ENCODE data around the gene KATNAL2. TPM values are rescaled to one million over a fixed set of nuclear protein-coding genes. Genes with fewer than 3 reads are reported as not detected.

KATNAL2 gene
- total RNA-seq, 1 experiment from 2014 or later, result 9.0 TPM

DNA sequence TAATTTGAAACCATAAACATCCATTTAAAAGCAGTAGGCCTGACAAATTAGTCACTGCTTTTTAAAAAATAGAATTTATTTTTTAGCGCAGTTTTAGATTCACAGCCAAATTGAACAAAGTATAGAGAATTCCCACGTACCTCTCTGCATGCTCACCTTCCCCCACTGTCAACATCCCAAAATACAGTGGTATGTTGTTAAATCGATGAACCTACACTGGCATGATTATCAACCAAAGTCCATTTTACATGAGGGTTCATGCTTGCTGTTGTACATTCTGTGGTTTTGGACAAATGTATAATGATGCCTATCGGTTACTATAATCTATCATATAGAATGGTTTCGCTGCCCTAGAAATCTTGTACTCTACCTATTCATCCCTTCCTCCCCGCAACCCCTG, 123.6 kb downstream of the KATNAL2 start:
- H3K9me3 ChIP-seq (ENCODE audit: insufficient read depth, low read depth), result no peaks in the 10 kb centered on the region
- H3K9me2 ChIP-seq (ENCODE audit: insufficient read depth), result no peaks in the 10 kb centered on the region
- no peaks in the 10 kb centered on the region; the same call in 1 of the 2 replicates for H3K27me3 ChIP-seq (ENCODE audit: insufficient read depth, low read depth)
- no peaks in the 10 kb centered on the region for H4K20me1 ChIP-seq (ENCODE audit: insufficient read depth)
- intact Hi-C loops (cut with micrococcal nuclease; ENCODE audit: unreplicated experiment), result no loop called here
- ChIA-PET POLR2A (ENCODE audit: unreplicated experiment) (no interaction called here), CTCF (no interaction called here)
- H2AFZ ChIP-seq, result no peak overlapping the region
- H3K27ac ChIP-seq, result no peak overlapping the region
- H3K4me2 ChIP-seq, result no peak overlapping the region
- H3K4me3 ChIP-seq, result no peak overlapping the region
- H3F3A ChIP-seq (ENCODE audit: insufficient read depth, low read depth), result no peaks in the 10 kb centered on the region
- no peaks in the 10 kb centered on the region for H3K4me1 ChIP-seq (replicated peaks; ENCODE audit: insufficient read depth)
- TF ChIP-seq CTCF (conservative IDR thresholded peaks at IDR 0.05) (no peak), EZH2 (IDR thresholded peaks at IDR 0.05; ENCODE audit: low read depth) (no peak)
- no peaks in the 10 kb centered on the region for H3K79me2 ChIP-seq (ENCODE audit: low read depth)
- no peaks in the 10 kb centered on the region for H3K36me3 ChIP-seq (ENCODE audit: low read depth)
- no TSS peak for BruUV-seq (replicated peaks)
- no peak for DNase-seq

- intact Hi-C loops (cut with micrococcal nuclease; ENCODE audit: unreplicated experiment), result loop anchor here (1.0 to 5.0 kb wide), 2 partner anchors 155 to 697 kb away; no protein-coding TSS in a partner anchor
- Histone ChIP-seq H3K27me3 (ENCODE audit: insufficient read depth, low read depth) (no peaks in the 10 kb centered on the region; the same call in 1 of the 2 replicates), H3K4me1 (replicated peaks; ENCODE audit: insufficient read depth) (no peaks in the 10 kb centered on the region), H3K4me2 (no peak overlapping the region), H4K20me1 (ENCODE audit: insufficient read depth) (no peaks in the 10 kb centered on the region), H3K36me3 (ENCODE audit: low read depth) (no peaks in the 10 kb centered on the region), H3K79me2 (ENCODE audit: low read depth) (no peaks in the 10 kb centered on the region), H2AFZ (no peak overlapping the region), H3K4me3 (no peak overlapping the region), H3K27ac (no peak overlapping the region), H3K9me3 (ENCODE audit: insufficient read depth, low read depth) (no peaks in the 10 kb centered on the region), H3K9me2 (ENCODE audit: insufficient read depth) (no peaks in the 10 kb centered on the region), H3F3A (ENCODE audit: insufficient read depth, low read depth) (no peaks in the 10 kb centered on the region)
- peak; percentile 3 to 40 for DNase-seq
- ChIA-PET POLR2A (ENCODE audit: unreplicated experiment) (no interaction called here), CTCF (interaction anchor here (1.0 kb wide), 1 partner anchor 154 kb away, joined by 3 read pairs; no protein-coding TSS in a partner anchor)
- no TSS peak for BruUV-seq (replicated peaks)
- peak; percentile 77 for TF ChIP-seq CTCF (conservative IDR thresholded peaks at IDR 0.05)
- TF ChIP-seq EZH2 (IDR thresholded peaks at IDR 0.05; ENCODE audit: low read depth), result no peak
These were observed 133.1 kb downstream of the KATNAL2 start for GRCh38 chr18:47050468-47050867.

GRCh38 chr18:47054369-47054768, 137.0 kb downstream of the KATNAL2 start:
- ChIA-PET POLR2A (ENCODE audit: unreplicated experiment) (interaction anchor here (0.8 kb wide), 1 partner anchor 844 kb away, joined by 8 read pairs; no protein-coding TSS in a partner anchor), CTCF (no interaction called here)
- no peaks in the 10 kb centered on the region for H3F3A ChIP-seq (ENCODE audit: insufficient read depth, low read depth)
- H3K27me3 ChIP-seq (ENCODE audit: insufficient read depth, low read depth), result no peaks in the 10 kb centered on the region; the same call in 1 of the 2 replicates
- no peak overlapping the region for H3K27ac ChIP-seq
- DNase-seq, result no peak
- no peaks in the 10 kb centered on the region for H4K20me1 ChIP-seq (ENCODE audit: insufficient read depth)
- no TSS peak for BruUV-seq (replicated peaks)
- intact Hi-C loops (cut with micrococcal nuclease; ENCODE audit: unreplicated experiment), result loop anchor here (5.0 kb wide), 1 partner anchor 693 kb away; no protein-coding TSS in a partner anchor
- H3K9me3 ChIP-seq (ENCODE audit: insufficient read depth, low read depth), result no peaks in the 10 kb centered on the region
- no peak overlapping the region for H3K4me3 ChIP-seq
- no peak overlapping the region for H3K4me2 ChIP-seq
- no peaks in the 10 kb centered on the region for H3K4me1 ChIP-seq (replicated peaks; ENCODE audit: insufficient read depth)
- H3K36me3 ChIP-seq (ENCODE audit: low read depth), result no peaks in the 10 kb centered on the region
- TF ChIP-seq EZH2 (IDR thresholded peaks at IDR 0.05; ENCODE audit: low read depth), result no peak
- no peak for TF ChIP-seq CTCF (conservative IDR thresholded peaks at IDR 0.05)
- no peak overlapping the region for H2AFZ ChIP-seq
- H3K79me2 ChIP-seq (ENCODE audit: low read depth), result no peaks in the 10 kb centered on the region
- no peaks in the 10 kb centered on the region for H3K9me2 ChIP-seq (ENCODE audit: insufficient read depth)

Measured in PC-9 (cell line).